ENCODE results near the gene DTX3. TPM values are rescaled to one million over a fixed set of nuclear protein-coding genes. Genes with fewer than 3 reads are reported as not detected.

DTX3 gene
- total RNA-seq, 1 donor from 2014 or later: 22.1 TPM

DNA sequence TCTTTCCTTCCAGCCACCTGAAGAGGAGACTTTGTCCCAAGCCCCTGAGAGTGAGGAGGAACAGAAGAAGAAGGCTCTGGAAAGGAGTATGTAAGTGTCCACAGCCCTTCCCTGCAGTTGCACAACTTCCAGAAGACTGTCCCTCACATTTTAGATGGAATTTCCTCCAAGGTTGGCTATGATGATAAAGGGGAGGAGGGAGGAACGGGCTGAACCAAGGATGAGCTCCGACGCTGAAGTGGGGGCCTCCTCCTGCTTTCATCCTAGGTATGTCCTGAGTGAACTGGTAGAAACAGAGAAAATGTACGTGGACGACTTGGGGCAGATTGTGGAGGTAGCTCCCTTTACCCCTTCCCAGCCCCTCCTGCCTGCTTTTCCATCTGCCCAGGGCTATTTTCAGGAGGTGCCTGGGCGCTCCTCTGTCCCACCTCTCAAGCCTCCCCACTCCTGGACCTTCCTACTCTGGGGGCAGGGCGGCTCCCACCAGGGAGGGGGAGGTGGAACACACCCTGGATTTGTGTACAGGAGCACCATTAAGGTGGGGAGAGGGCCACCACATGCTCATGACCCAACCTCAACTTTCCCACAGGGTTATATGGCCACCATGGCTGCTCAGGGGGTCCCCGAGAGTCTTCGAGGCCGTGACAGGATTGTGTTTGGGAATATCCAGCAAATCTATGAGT, 8.9 kb downstream of the DTX3 start:
- intact Hi-C loops (cut with DNase I): no loop called here
- H3K4me1 ChIP-seq: peaks cover 20% of the 10 kb centered on the region
- no peak for DNase-seq (ENCODE audit: extremely low spot score in 2 of 2)
- no peak overlapping the region for H3K27ac ChIP-seq
- H3K27me3 ChIP-seq: no peaks in the 10 kb centered on the region
- peaks cover 0 to 11% of the 10 kb centered on the region in 2 donors for H3K36me3 ChIP-seq
- H3K9me3 ChIP-seq: no peaks in the 10 kb centered on the region
- TF ChIP-seq, protein P1, sequence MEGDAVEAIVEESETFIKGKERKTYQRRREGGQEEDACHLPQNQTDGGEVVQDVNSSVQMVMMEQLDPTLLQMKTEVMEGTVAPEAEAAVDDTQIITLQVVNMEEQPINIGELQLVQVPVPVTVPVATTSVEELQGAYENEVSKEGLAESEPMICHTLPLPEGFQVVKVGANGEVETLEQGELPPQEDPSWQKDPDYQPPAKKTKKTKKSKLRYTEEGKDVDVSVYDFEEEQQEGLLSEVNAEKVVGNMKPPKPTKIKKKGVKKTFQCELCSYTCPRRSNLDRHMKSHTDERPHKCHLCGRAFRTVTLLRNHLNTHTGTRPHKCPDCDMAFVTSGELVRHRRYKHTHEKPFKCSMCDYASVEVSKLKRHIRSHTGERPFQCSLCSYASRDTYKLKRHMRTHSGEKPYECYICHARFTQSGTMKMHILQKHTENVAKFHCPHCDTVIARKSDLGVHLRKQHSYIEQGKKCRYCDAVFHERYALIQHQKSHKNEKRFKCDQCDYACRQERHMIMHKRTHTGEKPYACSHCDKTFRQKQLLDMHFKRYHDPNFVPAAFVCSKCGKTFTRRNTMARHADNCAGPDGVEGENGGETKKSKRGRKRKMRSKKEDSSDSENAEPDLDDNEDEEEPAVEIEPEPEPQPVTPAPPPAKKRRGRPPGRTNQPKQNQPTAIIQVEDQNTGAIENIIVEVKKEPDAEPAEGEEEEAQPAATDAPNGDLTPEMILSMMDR (IDR thresholded peaks at IDR 0.05): no peak
- TF ChIP-seq POLR2AphosphoS5 (IDR thresholded peaks at IDR 0.05; ENCODE audit: insufficient read depth in 1 of 2, low read depth in 1 of 2): no peak
- no peak for TF ChIP-seq POLR2A (IDR thresholded peaks at IDR 0.05)
- no peak overlapping the region for H3K4me3 ChIP-seq

DNA sequence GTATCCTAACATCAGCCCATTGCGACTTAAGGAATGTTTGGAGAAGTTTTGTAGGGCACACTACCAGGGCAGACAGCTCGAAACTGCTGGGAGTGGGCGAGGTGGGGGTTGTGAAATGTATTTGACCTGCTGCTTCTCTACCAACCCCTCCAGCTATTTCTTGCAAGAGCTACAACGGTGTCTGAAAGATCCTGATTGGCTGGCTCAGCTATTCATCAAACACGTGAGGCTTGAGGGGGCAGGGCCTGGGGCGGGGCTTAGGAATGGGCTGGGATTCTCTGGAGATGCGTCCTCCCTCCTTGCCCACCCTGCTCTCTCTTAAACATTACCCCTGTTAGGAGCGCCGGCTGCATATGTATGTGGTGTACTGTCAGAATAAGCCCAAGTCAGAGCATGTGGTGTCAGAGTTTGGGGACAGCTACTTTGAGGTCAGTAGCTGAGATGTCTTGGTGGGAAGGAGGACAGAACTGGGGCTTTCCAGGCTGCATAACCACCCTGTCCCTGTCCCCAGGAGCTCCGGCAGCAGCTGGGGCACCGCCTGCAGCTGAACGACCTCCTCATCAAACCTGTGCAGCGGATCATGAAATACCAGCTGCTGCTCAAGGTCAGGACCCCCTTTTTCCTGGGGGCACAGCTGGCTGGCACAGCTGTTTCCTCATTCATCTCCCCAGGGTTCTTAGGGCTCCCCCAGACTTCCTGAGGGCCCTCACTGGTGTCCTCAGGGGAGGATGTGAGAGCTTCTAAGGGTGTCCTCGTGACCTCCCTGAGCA, 9.7 kb downstream of the DTX3 start:
- TF ChIP-seq, protein P1 (IDR thresholded peaks at IDR 0.05): no peak
- TF ChIP-seq POLR2AphosphoS5 (IDR thresholded peaks at IDR 0.05; ENCODE audit: insufficient read depth in 1 of 2, low read depth in 1 of 2) (no peak), POLR2A (IDR thresholded peaks at IDR 0.05) (no peak)
- H3K4me3 ChIP-seq: no peak overlapping the region
- peaks cover 20% of the 10 kb centered on the region for H3K4me1 ChIP-seq

DNA sequence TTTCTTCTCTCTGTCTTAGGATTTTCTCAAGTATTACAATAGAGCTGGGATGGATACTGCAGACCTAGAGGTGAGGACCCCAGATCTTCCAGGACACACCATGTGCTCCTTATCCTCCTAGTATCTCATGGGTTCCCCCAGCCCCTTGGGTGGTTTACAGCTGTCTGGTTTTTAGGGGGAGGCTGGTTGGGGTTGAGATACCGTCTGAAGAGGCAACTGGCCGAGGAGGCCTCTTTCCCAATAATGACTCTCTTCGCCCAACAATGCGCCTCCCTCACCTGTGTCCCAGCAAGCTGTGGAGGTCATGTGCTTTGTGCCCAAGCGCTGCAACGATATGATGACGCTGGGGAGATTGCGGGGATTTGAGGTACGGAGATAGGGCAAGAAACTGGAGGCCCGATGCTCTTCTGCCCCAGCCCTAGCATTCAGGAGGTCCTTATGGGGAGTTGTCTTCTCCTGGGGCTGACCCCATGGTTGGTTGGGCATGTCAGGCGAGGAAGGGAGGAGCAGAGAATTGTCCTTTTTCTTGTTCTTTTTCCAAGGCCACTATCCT, 10.4 kb downstream of the DTX3 start:
- intact Hi-C loops (cut with DNase I): no loop called here
- Histone ChIP-seq H3K27me3 (no peaks in the 10 kb centered on the region), H3K9me3 (no peaks in the 10 kb centered on the region), H3K4me1 (peaks cover 20% of the 10 kb centered on the region), H3K4me3 (no peak overlapping the region), H3K27ac (no peak overlapping the region), H3K36me3 (peaks cover 0 to 11% of the 10 kb centered on the region in 2 donors)
- DNase-seq (ENCODE audit: extremely low spot score in 2 of 2): no peak
- TF ChIP-seq POLR2A (IDR thresholded peaks at IDR 0.05) (no peak), POLR2AphosphoS5 (IDR thresholded peaks at IDR 0.05; ENCODE audit: insufficient read depth in 1 of 2, low read depth in 1 of 2) (no peak)
- TF ChIP-seq, protein P1 (IDR thresholded peaks at IDR 0.05): no peak

More for the DNA sequence above, 9.7 kb downstream of the DTX3 start:
- intact Hi-C loops (cut with DNase I): no loop called here
- no peak overlapping the region for H3K27ac ChIP-seq
- H3K36me3 ChIP-seq: peaks cover 0 to 11% of the 10 kb centered on the region in 2 donors
- H3K9me3 ChIP-seq: no peaks in the 10 kb centered on the region
- no peak for DNase-seq (ENCODE audit: extremely low spot score in 2 of 2)
- no peaks in the 10 kb centered on the region for H3K27me3 ChIP-seq

DNA sequence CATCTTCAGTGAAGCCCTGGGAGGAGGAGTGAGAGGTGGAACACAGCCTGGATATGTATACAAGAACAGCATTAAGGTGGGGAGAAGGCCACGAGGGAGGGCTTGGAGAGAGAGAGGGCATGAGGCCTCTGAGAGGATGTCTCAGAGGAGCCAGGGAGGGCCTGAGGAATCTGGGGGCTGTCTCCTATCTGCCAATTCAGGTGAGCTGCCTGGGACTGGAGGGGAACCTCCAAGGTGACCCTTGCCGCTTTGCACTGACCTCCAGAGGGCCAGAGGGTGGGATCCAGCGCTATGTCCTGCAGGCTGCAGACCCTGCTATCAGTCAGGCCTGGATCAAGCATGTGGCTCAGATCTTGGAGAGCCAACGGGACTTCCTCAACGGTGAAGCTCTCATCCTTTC, 11.0 kb downstream of the DTX3 start:
- H3K4me1 ChIP-seq: peaks cover 23% of the 10 kb centered on the region
- H3K9me3 ChIP-seq: no peaks in the 10 kb centered on the region
- TF ChIP-seq, protein P1 (IDR thresholded peaks at IDR 0.05): no peak
- no peak for TF ChIP-seq POLR2AphosphoS5 (IDR thresholded peaks at IDR 0.05; ENCODE audit: insufficient read depth in 1 of 2, low read depth in 1 of 2)
- TF ChIP-seq POLR2A (IDR thresholded peaks at IDR 0.05): no peak
- DNase-seq (ENCODE audit: extremely low spot score in 2 of 2): no peak
- no peak overlapping the region for H3K4me3 ChIP-seq
- H3K36me3 ChIP-seq: peaks cover 0 to 11% of the 10 kb centered on the region in 2 donors
- no peak overlapping the region for H3K27ac ChIP-seq
- H3K27me3 ChIP-seq: no peaks in the 10 kb centered on the region
- intact Hi-C loops (cut with DNase I): no loop called here

Measured in vagina (tissue), 2 donors.